Keratinocyte (primary cell): Measurements from ENCODE around the gene RPA1. TPM values are rescaled to one million over a fixed set of nuclear protein-coding genes. Genes with fewer than 3 reads are reported as not detected.

Experiments
- DNase-seq: peaks from one replicate; pipeline ENCODE4 v3.0.0-alpha.2; 2011; ENCODE audit warnings: low read depth, missing footprints, low spot score
- FAIRE-seq: peaks from 2 replicates; lab custom pipeline; 2011; peaks lifted over from hg19 to GRCh38; lab: Jason Lieb, UNC
- H2AFZ ChIP-seq: 2 replicates; pipeline ENCODE4 v1.6.0; 2012; ENCODE audit warnings: low read length, control low read depth, inconsistent platforms; ENCODE audit not compliant: control insufficient read depth
- H3K27ac ChIP-seq: 2 replicates; pipeline ENCODE4 v1.5.1; 2011; ENCODE audit warnings: low read length; ENCODE audit not compliant: control insufficient read depth, insufficient read depth
- H3K27me3 ChIP-seq: 3 replicates; pipeline ENCODE4 v1.6.0; 2011; ENCODE audit warnings: low read length; ENCODE audit not compliant: control insufficient read depth, insufficient read depth; ENCODE audit errors: extremely low read depth
- H3K36me3 ChIP-seq, 2 experiments: 2 replicates in 1 of 2; 3 replicates in 1 of 2; pipeline ENCODE4 v1.5.1; 2011; ENCODE audit warnings: low read length in 2 of 2, mild to moderate bottlenecking in 1 of 2; ENCODE audit not compliant: control insufficient read depth in 2 of 2, insufficient read depth in 2 of 2; ENCODE audit errors: extremely low read depth in 1 of 2
- H3K4me1 ChIP-seq: 3 replicates; pipeline ENCODE4 v1.5.1; 2011; ENCODE audit warnings: low read length; ENCODE audit not compliant: control insufficient read depth, insufficient read depth; ENCODE audit errors: extremely low read depth
- H3K4me2 ChIP-seq: 3 replicates; pipeline ENCODE4 v1.6.0; 2011; ENCODE audit warnings: low read depth, low read length; ENCODE audit not compliant: control insufficient read depth, insufficient read depth; ENCODE audit errors: extremely low read depth
- H3K4me3 ChIP-seq, 3 experiments: fragments of 200-600 bp in 1 of 3; sonication (generic) in 1 of 3; 2 replicates in 2 of 3; 3 replicates in 1 of 3; pipeline ENCODE4 v1.5.1; 2011 to 2016; ENCODE audit warnings: low read length in 3 of 3, mild to moderate bottlenecking in 3 of 3, control low read depth in 2 of 3, inconsistent platforms in 1 of 3, low read depth in 1 of 3, mixed read lengths in 1 of 3, mixed run types in 1 of 3, moderate library complexity in 1 of 3; ENCODE audit not compliant: control insufficient read depth in 2 of 3, insufficient read depth in 2 of 3; ENCODE audit errors: extremely low read depth in 1 of 3
- H3K79me2 ChIP-seq: 2 replicates; pipeline ENCODE4 v1.6.0; 2012; ENCODE audit warnings: low read length; ENCODE audit not compliant: control insufficient read depth, insufficient read depth
- H3K9ac ChIP-seq: 3 replicates; pipeline ENCODE4 v1.6.0; 2011; ENCODE audit warnings: low read length; ENCODE audit not compliant: control insufficient read depth, insufficient read depth; ENCODE audit errors: extremely low read depth
- H3K9me1 ChIP-seq: 3 replicates; pipeline ENCODE4 v1.6.0; 2011; ENCODE audit warnings: low read length; ENCODE audit not compliant: control insufficient read depth, insufficient read depth; ENCODE audit errors: extremely low read depth
- H3K9me3 ChIP-seq: 2 replicates; pipeline ENCODE4 v1.5.1; 2012; ENCODE audit warnings: low read depth, low read length; ENCODE audit not compliant: control insufficient read depth
- H4K20me1 ChIP-seq: 3 replicates; pipeline ENCODE4 v1.6.0; 2011; ENCODE audit warnings: low read length; ENCODE audit not compliant: control insufficient read depth, insufficient read depth; ENCODE audit errors: extremely low read depth
- EZH2 ChIP-seq: IDR thresholded peaks from one replicate; pipeline ENCODE4 v1.6.1; 2012; ENCODE audit warnings: inconsistent platforms, mild to moderate bottlenecking, low read length, moderate library complexity
- dilution Hi-C: fragments of 300-500 bp; cut with MboI; formaldehyde crosslinking; loops from one replicate; pipeline ENCODE4 v1.7.0; 2020; ENCODE audit warnings: low sequenced_read_pairs; ENCODE audit not compliant: extremely low pct_ligation_motif_present
- polyA plus RNA-seq, 5 experiments: library from polyadenylated mRNA; depleted of rRNA in 3 of 5; stranded (reverse) in 3 of 5; stranded (forward) in 1 of 5; unstranded in 1 of 5; fragments of >200 nt; gene quantifications; 1 replicate in 1 of 5; 2 replicates in 3 of 5; 3 replicates in 1 of 5; pipeline versions ENCODE4 v1.2.1 to v1.2.3, GENCODE V29; 2011 to 2012; ENCODE audit warnings: missing spikeins in 2 of 5, low read depth in 1 of 5, low replicate concordance in 1 of 5
- TF ChIP-seq, protein P1 (sequence below), 3 experiments: IDR thresholded peaks in 1 of 3; conservative IDR thresholded peaks in 1 of 3; optimal IDR thresholded peaks in 1 of 3; 2 replicates in 2 of 3; 3 replicates in 1 of 3; pipeline versions ENCODE3 to v1.5.1; 2011; ENCODE audit warnings: low read length in 3 of 3, mild to moderate bottlenecking in 3 of 3, moderate library complexity in 2 of 3, control low read depth in 1 of 3, inconsistent platforms in 1 of 3; ENCODE audit not compliant: insufficient read depth in 2 of 3; ENCODE audit errors: extremely low read depth in 1 of 3

The RPA1 gene
- polyA plus RNA-seq, 1 donor (not counting 4 experiments of a cell fraction or from before 2014, with no cell fraction given), result 74.9 TPM

DNA sequence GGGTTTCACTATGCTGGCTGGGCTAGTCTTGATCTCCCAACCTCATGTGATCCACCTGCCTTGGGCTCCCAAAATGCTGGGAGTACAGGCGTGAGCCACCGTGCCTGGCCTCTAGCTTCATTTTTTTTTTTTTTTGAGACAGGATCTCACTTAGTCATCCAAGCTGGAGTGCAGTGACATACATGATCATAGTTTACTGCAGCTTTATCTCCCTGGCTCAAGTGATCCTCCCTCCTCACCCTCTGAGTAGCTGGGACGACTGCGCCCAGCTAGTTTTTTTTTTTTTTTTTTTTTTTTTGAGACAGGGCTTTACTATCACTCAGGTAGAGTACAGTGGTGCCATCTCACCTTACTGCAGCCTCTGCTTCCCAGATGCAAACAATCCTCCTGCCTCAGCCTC lies 9.7 kb downstream of the RPA1 start:
- no peak for FAIRE-seq

DNA sequence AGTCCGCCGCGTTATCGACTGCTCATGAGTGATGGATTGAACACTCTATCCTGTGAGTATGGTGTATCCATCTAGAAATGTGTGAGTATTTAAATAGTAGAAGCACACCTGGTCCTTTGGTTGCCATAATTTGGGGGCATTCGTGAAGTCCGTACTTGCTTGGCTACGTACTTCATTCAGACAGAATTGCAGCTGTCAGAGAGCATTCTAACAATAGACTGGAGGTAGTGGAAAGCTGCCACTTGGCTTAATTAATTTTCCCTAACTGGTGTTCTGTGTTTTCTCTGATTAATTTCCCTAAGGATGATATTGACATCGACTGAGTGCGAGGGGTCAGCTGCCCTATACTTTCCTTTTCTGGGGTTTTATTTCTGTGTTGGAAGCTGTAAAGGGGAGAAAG lies 14.1 kb downstream of the RPA1 start:
- Histone ChIP-seq H3K4me3 (no peak overlapping the region), H3K79me2 (peaks cover 15% of the 10 kb centered on the region), H4K20me1 (no peaks in the 10 kb centered on the region), H3K27ac (no peak overlapping the region), H3K9me3 (no peaks in the 10 kb centered on the region), H3K36me3 (peaks cover 10 to 12% of the 10 kb centered on the region in 2 experiments), H3K9ac (no peak overlapping the region), H3K4me1 (no peaks in the 10 kb centered on the region), H3K27me3 (no peaks in the 10 kb centered on the region), H3K4me2 (no peak overlapping the region), H3K9me1 (no peaks in the 10 kb centered on the region), H2AFZ (no peak overlapping the region)
- FAIRE-seq (no peak), DNase-seq (no peak)
- TF ChIP-seq, protein P1, sequence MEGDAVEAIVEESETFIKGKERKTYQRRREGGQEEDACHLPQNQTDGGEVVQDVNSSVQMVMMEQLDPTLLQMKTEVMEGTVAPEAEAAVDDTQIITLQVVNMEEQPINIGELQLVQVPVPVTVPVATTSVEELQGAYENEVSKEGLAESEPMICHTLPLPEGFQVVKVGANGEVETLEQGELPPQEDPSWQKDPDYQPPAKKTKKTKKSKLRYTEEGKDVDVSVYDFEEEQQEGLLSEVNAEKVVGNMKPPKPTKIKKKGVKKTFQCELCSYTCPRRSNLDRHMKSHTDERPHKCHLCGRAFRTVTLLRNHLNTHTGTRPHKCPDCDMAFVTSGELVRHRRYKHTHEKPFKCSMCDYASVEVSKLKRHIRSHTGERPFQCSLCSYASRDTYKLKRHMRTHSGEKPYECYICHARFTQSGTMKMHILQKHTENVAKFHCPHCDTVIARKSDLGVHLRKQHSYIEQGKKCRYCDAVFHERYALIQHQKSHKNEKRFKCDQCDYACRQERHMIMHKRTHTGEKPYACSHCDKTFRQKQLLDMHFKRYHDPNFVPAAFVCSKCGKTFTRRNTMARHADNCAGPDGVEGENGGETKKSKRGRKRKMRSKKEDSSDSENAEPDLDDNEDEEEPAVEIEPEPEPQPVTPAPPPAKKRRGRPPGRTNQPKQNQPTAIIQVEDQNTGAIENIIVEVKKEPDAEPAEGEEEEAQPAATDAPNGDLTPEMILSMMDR (optimal IDR thresholded peaks at IDR 0.05 in 1 of 3, IDR thresholded peaks at IDR 0.05 in 1 of 3, conservative IDR thresholded peaks at IDR 0.05 in 1 of 3; ENCODE audit: extremely low read depth in 1 of 3, insufficient read depth in 2 of 3, low read length in 3 of 3), result no peak
- no peak for TF ChIP-seq EZH2
- dilution Hi-C loops, result no loop called here

More for the DNA sequence above, 9.7 kb downstream of the RPA1 start:
- no peaks in the 10 kb centered on the region for H3K9me1 ChIP-seq
- H3K27me3 ChIP-seq, result no peaks in the 10 kb centered on the region
- H3K79me2 ChIP-seq, result peaks cover 47% of the 10 kb centered on the region
- TF ChIP-seq EZH2, result no peak
- TF ChIP-seq, protein P1 (optimal IDR thresholded peaks at IDR 0.05 in 1 of 3, IDR thresholded peaks at IDR 0.05 in 1 of 3, conservative IDR thresholded peaks at IDR 0.05 in 1 of 3; ENCODE audit: extremely low read depth in 1 of 3, insufficient read depth in 2 of 3, low read length in 3 of 3), result no peak
- no peak overlapping the region for H2AFZ ChIP-seq
- no peaks in the 10 kb centered on the region for H3K9me3 ChIP-seq
- peaks cover 7 to 8% of the 10 kb centered on the region in 2 experiments for H3K36me3 ChIP-seq
- H3K27ac ChIP-seq, result no peak overlapping the region
- DNase-seq, result no peak
- H3K4me3 ChIP-seq, result no peak overlapping the region
- dilution Hi-C loops, result no loop called here
- H3K4me2 ChIP-seq, result no peak overlapping the region
- H3K4me1 ChIP-seq, result peaks cover 4% of the 10 kb centered on the region
- H4K20me1 ChIP-seq, result no peaks in the 10 kb centered on the region
- H3K9ac ChIP-seq, result no peak overlapping the region
